ENCODE measurements around the gene ANKRD10. TPM values are rescaled to one million over a fixed set of nuclear protein-coding genes. Genes with fewer than 3 reads are reported as not detected.

The ANKRD10 gene
- total and polyA plus RNA-seq, 2 experiments from 2014 or later, result 250 to 277 TPM

- no peak for TF ChIP-seq CTCF (conservative IDR thresholded peaks at IDR 0.05; ENCODE audit: low read depth in 2 of 2)
- no peak for TF ChIP-seq EZH2 (IDR thresholded peaks at IDR 0.05; ENCODE audit: low read depth, unreplicated experiment)
- no peak for TF ChIP-seq POLR2AphosphoS5 (IDR thresholded peaks at IDR 0.05; ENCODE audit: low read depth)
- TF ChIP-seq ZNF462 (CRISPR knock-in tag; IDR thresholded peaks at IDR 0.05), result no peak
These were observed 863 bp downstream of the ANKRD10 start (continued) for GRCh38 chr13:110914081-110914330.

GRCh38 chr13:110913322-110914080, 1.4 kb downstream of the ANKRD10 start:
- peak overlapping the region; percentile 77 for H3K27ac ChIP-seq (ENCODE audit: low read depth)
- peaks cover 41% of the 10 kb centered on the region for H3K36me3 Mint-ChIP-seq (ENCODE audit: low read depth)
- no peaks in the 10 kb centered on the region; the same call in 2 of the 3 replicates for H3K9me3 Mint-ChIP-seq
- peaks cover 76% of the 10 kb centered on the region for H3K79me2 ChIP-seq (replicated peaks; ENCODE audit: insufficient read depth)
- no peak overlapping the region for H2AFZ ChIP-seq
- 0 out of 2 replicates have a peak, but pooled peaks cover 7% of the 10 kb centered on the region for H3K9me2 ChIP-seq (ENCODE audit: insufficient read depth)
- ATAC-seq, result no peak
- peak overlapping the region; percentile 91 for H3K4me2 ChIP-seq
- peaks cover 46% of the 10 kb centered on the region for H3K4me1 ChIP-seq (ENCODE audit: insufficient read depth)
- peak overlapping the region; percentile 91 for H3K4me3 ChIP-seq
- no peak for DNase-seq (ENCODE audit: low spot score)
- peaks cover 4% of the 10 kb centered on the region for H3K27me3 Mint-ChIP-seq (ENCODE audit: insufficient read depth, low read depth, poor library complexity)
- H3K27me3 ChIP-seq (ENCODE audit: insufficient read depth), result no peaks in the 10 kb centered on the region
- peaks cover 12% of the 10 kb centered on the region; the same call in 1 of the 2 replicates for H3F3A ChIP-seq (replicated peaks; ENCODE audit: low read depth)
- peak overlapping the region; percentile 93 for H3K27ac Mint-ChIP-seq
- peak overlapping the region; percentile 94 for H3K4me3 Mint-ChIP-seq
- peaks cover 34% of the 10 kb centered on the region for H4K20me1 ChIP-seq (replicated peaks; ENCODE audit: insufficient read depth)
- H3K4me1 Mint-ChIP-seq, result peaks cover 48% of the 10 kb centered on the region
- H3K36me3 ChIP-seq (ENCODE audit: insufficient read depth), result peaks cover 8% of the 10 kb centered on the region; the same call in 1 of the 2 replicates
- no peak for TF ChIP-seq ZNF114 (CRISPR knock-in tag; IDR thresholded peaks at IDR 0.05)
- no peak for TF ChIP-seq ZNF462 (CRISPR knock-in tag; IDR thresholded peaks at IDR 0.05)
- TF ChIP-seq EZH2phosphoT487 (IDR thresholded peaks at IDR 0.05; ENCODE audit: unreplicated experiment), result no peak
- TF ChIP-seq STAT1 (IDR thresholded peaks at IDR 0.05; ENCODE audit: unreplicated experiment), result no peak
- no peak for TF ChIP-seq EZH2 (IDR thresholded peaks at IDR 0.05; ENCODE audit: low read depth, unreplicated experiment)
